ENCODE measurements around the gene AIG1.
"Not testable (repeated sequence)": the region's sequence is repeated elsewhere in the genome, so short reads cannot be mapped to it uniquely, and the experiment has no call there.

AIG1 gene

DNA sequence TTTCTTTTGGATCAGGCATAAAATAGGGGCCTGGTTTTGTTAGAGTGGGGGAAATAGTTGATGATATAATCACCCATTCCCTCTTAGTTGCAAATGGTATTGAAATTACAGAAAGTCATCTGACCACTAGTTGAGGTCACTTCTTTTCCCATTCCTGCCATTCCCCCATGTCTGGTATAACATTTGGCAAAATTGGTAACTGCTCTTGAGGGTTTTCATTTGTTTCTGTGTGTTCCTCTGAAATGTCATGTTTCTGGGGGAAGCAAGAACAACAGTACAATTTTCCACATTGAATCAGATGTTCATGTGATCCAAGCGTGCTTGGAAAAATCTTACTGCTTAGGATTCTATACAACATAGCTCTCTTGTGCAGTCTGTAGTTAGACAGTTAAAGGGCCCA is 7.3 kb downstream of the AIG1 start:
- no CpG with 5 or more reads among the region's 1 CpG for WGBS (ENCODE audit: insufficient coverage, insufficient read length)
- Histone ChIP-seq H3K9me3 (ENCODE audit: control insufficient read depth, insufficient read depth, low read length) (no peaks in the 10 kb centered on the region), H3K27me3 (ENCODE audit: control insufficient read depth, insufficient read depth, low read length) (no peaks in the 10 kb centered on the region), H3K4me1 (ENCODE audit: control insufficient read depth, insufficient read depth, low read length) (no peaks in the 10 kb centered on the region), H3K4me3 (ENCODE audit: low read length) (no peak overlapping the region), H3K27ac (ENCODE audit: low read length) (no peak overlapping the region), H3K36me3 (ENCODE audit: control insufficient read depth, insufficient read depth, low read length) (no peaks in the 10 kb centered on the region)
- DNase-seq (ENCODE audit: low read depth, low spot score), result no peak

DNA sequence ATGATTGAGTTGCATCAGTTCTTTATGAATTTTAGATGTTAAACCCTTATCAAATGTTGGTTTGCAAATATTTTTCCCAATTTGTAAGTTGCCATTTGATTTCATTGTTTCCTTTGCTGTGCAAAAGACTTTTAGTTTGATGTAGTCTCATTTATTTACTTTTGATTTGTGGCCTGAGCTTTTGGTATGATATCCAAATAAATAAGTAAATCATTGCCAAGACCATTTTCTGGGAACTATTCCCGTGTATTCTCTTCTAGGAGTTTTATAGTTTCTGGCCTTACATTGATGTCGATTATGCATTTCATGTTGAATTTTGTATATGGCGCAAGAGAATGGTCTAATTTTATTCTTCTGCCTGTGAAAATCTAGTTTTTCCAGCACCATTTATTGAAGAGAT is 13.4 kb downstream of the AIG1 start:
- Histone ChIP-seq H3K9me3 (ENCODE audit: control insufficient read depth, insufficient read depth, low read length) (no peaks in the 10 kb centered on the region), H3K27ac (ENCODE audit: low read length) (no peak overlapping the region), H3K4me3 (ENCODE audit: low read length) (no peak overlapping the region), H3K27me3 (ENCODE audit: control insufficient read depth, insufficient read depth, low read length) (no peaks in the 10 kb centered on the region), H3K4me1 (ENCODE audit: control insufficient read depth, insufficient read depth, low read length) (no peaks in the 10 kb centered on the region), H3K36me3 (ENCODE audit: control insufficient read depth, insufficient read depth, low read length) (no peaks in the 10 kb centered on the region; the same call in 1 of the 2 replicates)
- DNase-seq (ENCODE audit: low read depth, low spot score), result no peak
- WGBS (ENCODE audit: insufficient coverage, insufficient read length), result no CpG with 5 or more reads among the region's 3 CpGs

DNA sequence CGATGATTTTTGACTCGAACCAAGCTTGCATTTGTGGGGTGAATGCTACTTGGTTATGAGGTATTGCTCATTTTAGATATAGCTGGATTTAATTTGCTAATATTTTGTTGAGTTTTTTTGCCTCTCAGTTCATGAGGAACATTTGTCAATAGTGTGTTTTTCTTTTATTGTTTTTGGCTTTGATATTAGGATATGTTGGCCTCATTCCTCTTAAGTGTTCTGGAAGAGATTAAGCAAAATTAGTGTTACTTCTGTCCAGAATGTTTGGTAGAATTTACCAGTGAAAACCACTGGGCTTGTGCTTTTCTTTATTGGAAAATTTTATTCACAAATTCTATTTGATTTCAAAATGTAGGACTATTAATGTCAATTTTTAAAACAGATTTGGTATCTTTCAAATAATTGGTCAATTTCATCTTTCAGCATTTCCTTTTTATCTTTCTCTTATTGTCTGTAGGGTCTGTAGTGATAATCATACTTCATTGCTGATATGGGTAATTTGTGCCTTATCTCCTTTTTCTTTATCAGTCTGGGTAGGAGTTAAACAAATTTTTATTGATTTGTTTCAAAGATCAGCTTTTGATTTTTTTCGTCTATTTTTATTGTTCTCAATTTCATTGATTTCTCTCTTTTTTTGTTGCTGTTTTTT is 14.1 kb downstream of the AIG1 start:
- Histone ChIP-seq H3K36me3 (ENCODE audit: control insufficient read depth, insufficient read depth, low read length) (no peaks in the 10 kb centered on the region; the same call in 1 of the 2 replicates), H3K4me1 (ENCODE audit: control insufficient read depth, insufficient read depth, low read length) (no peaks in the 10 kb centered on the region), H3K27me3 (ENCODE audit: control insufficient read depth, insufficient read depth, low read length) (no peaks in the 10 kb centered on the region), H3K4me3 (ENCODE audit: low read length) (no peak overlapping the region), H3K9me3 (ENCODE audit: control insufficient read depth, insufficient read depth, low read length) (no peaks in the 10 kb centered on the region), H3K27ac (ENCODE audit: low read length) (no peak overlapping the region)
- no CpG with 5 or more reads among the region's 3 CpGs for WGBS (ENCODE audit: insufficient coverage, insufficient read length)
- no peak for DNase-seq (ENCODE audit: low read depth, low spot score)

DNA sequence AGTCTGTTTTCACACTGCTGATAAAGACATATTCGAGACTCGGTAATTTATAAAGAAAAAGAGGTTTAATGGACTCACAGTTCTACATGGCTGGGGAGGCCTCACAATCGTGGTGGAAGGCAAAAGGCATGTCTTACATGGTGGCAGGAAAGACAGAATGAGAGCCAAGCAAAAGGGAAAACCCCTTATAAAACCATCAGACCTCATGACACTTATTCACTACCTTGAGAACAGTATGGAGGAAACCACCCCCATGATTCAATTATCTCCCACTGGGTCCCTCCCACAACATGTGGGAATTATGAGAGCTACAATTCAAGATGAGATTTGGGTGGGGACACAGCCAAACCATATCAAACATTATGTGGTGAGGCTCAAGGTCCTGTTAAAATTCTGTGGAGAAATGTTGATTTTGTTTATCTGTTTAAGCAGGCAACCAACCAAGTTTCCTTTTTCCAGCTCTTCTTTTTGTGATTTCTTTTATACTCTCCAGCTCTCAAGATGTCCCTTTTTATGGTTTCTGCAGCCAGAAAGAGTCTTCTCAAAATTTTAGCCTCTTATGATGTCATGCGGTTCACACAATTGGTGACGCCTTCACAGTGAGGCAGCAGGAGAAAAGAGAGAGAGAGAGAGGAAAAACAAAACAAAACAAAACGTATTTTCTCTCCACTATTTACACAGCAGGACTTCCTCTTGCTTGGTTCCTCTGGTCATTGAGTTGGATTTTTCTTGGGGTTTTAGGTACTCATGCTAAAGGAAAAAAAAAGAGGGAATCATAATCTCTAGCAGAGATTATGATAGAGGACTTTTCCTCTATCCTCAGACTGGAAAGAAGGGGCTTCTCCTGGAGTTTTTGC is 18.0 kb downstream of the AIG1 start:
- H3K36me3 ChIP-seq (ENCODE audit: control insufficient read depth, insufficient read depth, low read length), result no peaks in the 10 kb centered on the region; the same call in 1 of the 2 replicates
- H3K4me3 ChIP-seq (ENCODE audit: low read length), result no peak overlapping the region
- no peak for DNase-seq (ENCODE audit: low read depth, low spot score)
- H3K9me3 ChIP-seq (ENCODE audit: control insufficient read depth, insufficient read depth, low read length), result no peaks in the 10 kb centered on the region
- H3K27me3 ChIP-seq (ENCODE audit: control insufficient read depth, insufficient read depth, low read length), result no peaks in the 10 kb centered on the region
- WGBS (ENCODE audit: insufficient coverage, insufficient read length), result no CpG with 5 or more reads among the region's 6 CpGs
- no peak overlapping the region for H3K27ac ChIP-seq (ENCODE audit: low read length)
- no peaks in the 10 kb centered on the region for H3K4me1 ChIP-seq (ENCODE audit: control insufficient read depth, insufficient read depth, low read length)

DNA sequence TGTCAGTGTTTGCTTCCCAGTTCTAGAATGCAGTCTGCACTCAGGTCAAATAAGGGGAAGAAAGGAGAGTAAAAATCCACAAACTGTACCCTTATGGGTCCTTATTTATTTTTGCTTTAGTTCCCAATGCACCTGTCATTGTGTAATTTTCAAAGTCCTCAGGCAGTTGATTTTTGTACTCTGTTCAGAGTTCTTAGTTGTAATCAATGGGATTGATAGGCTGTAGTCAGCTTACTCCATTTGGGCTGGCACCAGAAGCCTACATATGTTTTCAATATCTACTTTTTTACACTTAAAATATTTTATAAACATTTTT is 18.6 kb downstream of the AIG1 start:
- DNase-seq (ENCODE audit: low read depth, low spot score), result no peak
- Histone ChIP-seq H3K27ac (ENCODE audit: low read length) (no peak overlapping the region), H3K36me3 (ENCODE audit: control insufficient read depth, insufficient read depth, low read length) (no peaks in the 10 kb centered on the region), H3K4me1 (ENCODE audit: control insufficient read depth, insufficient read depth, low read length) (no peaks in the 10 kb centered on the region), H3K4me3 (ENCODE audit: low read length) (no peak overlapping the region), H3K27me3 (ENCODE audit: control insufficient read depth, insufficient read depth, low read length) (no peaks in the 10 kb centered on the region), H3K9me3 (ENCODE audit: control insufficient read depth, insufficient read depth, low read length) (no peaks in the 10 kb centered on the region)

DNA sequence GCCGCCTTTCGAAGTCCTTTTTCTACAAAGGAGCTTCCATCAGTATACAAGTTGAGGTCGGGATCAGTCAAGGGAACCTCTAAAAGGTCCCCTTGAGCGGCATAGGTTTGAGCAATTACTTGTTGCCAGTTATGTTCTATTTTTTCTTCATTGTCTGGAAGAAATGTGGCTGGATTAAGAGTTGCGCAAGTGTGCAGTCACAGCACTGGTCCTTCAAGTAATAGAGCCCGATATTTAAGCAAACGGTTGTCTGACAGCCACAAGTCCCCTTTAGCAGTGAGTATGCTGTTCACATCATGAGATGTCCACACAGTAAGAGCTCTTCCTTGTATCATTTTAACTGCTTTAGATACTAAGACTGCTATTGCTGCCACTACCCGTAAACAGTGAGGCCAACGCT is 21.6 kb downstream of the AIG1 start:
- not testable (repeated sequence) for H3K36me3 ChIP-seq (ENCODE audit: control insufficient read depth, insufficient read depth, low read length); DNase-seq (ENCODE audit: low read depth, low spot score); H3K27me3 ChIP-seq (ENCODE audit: control insufficient read depth, insufficient read depth, low read length); H3K4me3 ChIP-seq (ENCODE audit: low read length); H3K27ac ChIP-seq (ENCODE audit: low read length); H3K4me1 ChIP-seq (ENCODE audit: control insufficient read depth, insufficient read depth, low read length); H3K9me3 ChIP-seq (ENCODE audit: control insufficient read depth, insufficient read depth, low read length)
- no CpG with 5 or more reads among the region's 9 CpGs for WGBS (ENCODE audit: insufficient coverage, insufficient read length)

DNA sequence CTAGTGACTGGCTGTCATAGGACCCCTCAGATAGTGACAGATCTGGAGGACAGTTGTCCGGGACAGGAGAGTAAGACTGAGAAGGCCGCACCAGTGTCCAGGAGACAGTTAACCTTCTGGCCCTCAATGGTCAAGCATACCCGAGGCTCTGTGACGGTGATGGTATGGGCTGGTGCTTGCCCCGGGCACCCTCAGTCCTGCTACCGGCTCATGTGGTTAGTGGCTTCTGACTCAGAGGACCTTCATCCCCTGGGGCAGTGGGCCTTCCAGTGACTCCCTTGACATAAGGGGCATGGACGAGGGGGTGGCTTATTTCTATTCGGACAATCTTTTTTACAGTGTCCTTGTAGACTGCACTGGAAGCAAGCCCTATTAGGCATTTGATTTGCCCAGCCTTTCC is 23.3 kb downstream of the AIG1 start:
- not testable (repeated sequence) for H3K9me3 ChIP-seq (ENCODE audit: control insufficient read depth, insufficient read depth, low read length); H3K27me3 ChIP-seq (ENCODE audit: control insufficient read depth, insufficient read depth, low read length); H3K36me3 ChIP-seq (ENCODE audit: control insufficient read depth, insufficient read depth, low read length); H3K27ac ChIP-seq (ENCODE audit: low read length); H3K4me3 ChIP-seq (ENCODE audit: low read length); H3K4me1 ChIP-seq (ENCODE audit: control insufficient read depth, insufficient read depth, low read length); DNase-seq (ENCODE audit: low read depth, low spot score)
- WGBS (ENCODE audit: insufficient coverage, insufficient read length), result no CpG with 5 or more reads among the region's 8 CpGs

DNA sequence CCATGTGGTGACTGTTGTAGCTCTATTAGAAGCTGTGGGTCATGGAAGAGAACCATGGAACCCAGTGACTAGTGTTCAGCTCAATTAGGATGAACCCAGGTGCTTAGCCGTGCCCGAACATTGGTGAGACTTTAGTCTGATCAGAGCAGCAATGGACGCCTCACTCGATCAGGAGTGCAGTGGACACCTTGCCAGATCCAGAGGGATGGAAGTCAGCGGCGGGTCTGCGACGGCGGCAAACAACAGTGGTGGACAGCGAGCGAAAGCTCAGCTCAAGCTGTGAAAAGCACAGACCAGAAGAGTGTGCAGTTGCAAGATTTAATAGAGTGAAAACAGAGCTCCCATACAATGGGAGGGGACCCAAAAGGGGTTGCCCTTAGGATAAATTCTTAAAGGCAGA is 26.6 kb downstream of the AIG1 start:
- WGBS (ENCODE audit: insufficient coverage, insufficient read length), result no CpG with 5 or more reads among the region's 11 CpGs
- not testable (repeated sequence) for H3K36me3 ChIP-seq (ENCODE audit: control insufficient read depth, insufficient read depth, low read length); H3K27me3 ChIP-seq (ENCODE audit: control insufficient read depth, insufficient read depth, low read length); H3K9me3 ChIP-seq (ENCODE audit: control insufficient read depth, insufficient read depth, low read length); H3K4me3 ChIP-seq (ENCODE audit: low read length); H3K27ac ChIP-seq (ENCODE audit: low read length); H3K4me1 ChIP-seq (ENCODE audit: control insufficient read depth, insufficient read depth, low read length); DNase-seq (ENCODE audit: low read depth, low spot score)

DNA sequence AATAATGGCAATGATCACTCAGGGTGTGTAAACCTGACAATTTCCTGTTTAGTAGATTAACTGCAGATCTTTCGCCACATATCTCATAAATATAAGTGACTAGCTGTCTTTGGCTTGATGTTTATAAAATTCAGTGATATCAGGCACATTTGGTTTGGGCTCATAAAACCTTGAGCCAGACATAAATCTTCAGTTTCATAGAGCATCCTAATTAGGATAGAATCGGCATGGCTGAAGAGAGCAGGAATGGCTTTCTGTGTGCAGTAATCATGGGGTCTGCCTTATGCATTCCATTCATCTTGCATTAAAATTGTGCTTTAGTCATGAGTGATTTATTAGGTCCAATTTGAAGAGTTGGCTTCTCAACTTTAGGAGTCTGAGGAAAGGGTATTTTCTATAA is 27.2 kb downstream of the AIG1 start:
- no peaks in the 10 kb centered on the region for H3K4me1 ChIP-seq (ENCODE audit: control insufficient read depth, insufficient read depth, low read length)
- no peaks in the 10 kb centered on the region for H3K9me3 ChIP-seq (ENCODE audit: control insufficient read depth, insufficient read depth, low read length)
- no peak for DNase-seq (ENCODE audit: low read depth, low spot score)
- H3K27me3 ChIP-seq (ENCODE audit: control insufficient read depth, insufficient read depth, low read length), result no peaks in the 10 kb centered on the region
- H3K4me3 ChIP-seq (ENCODE audit: low read length), result no peak overlapping the region
- no CpG with 5 or more reads among the region's 2 CpGs for WGBS (ENCODE audit: insufficient coverage, insufficient read length)
- H3K27ac ChIP-seq (ENCODE audit: low read length), result no peak overlapping the region
- H3K36me3 ChIP-seq (ENCODE audit: control insufficient read depth, insufficient read depth, low read length), result no peaks in the 10 kb centered on the region

DNA sequence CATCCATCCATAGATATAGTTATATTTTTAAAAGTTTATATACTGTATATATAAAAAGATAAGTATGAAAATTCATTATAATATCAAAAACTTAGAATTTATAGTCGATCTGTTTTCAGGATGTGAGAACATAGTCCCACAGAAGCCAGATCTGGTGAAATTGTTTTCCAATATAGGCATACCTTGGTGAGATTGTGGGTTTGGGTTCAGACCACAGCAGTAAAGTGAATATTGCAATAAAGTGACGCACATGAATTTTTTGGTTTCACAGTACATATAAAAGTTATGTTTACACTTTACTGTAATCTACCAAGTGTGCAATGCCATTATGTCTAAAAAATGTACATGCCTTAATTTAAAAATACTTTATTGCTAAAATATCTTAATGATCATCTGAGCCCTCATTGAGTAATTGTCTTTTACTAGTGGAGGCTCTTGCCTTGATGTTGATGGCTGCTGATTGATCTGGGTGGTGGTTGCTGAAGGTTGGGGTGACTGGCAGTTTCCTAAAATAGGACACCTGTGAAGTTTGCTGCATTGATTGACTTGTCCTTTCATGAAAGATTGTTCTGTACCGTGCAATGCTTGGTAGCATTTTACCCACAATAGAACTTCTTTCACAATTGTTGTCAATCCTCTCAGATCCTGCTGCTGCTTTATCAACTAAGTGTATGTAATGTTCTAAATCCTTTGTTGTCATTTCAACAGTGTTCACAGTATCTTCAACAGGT is 29.8 kb downstream of the AIG1 start:
- Histone ChIP-seq H3K27ac (ENCODE audit: low read length) (no peak overlapping the region), H3K27me3 (ENCODE audit: control insufficient read depth, insufficient read depth, low read length) (no peaks in the 10 kb centered on the region), H3K36me3 (ENCODE audit: control insufficient read depth, insufficient read depth, low read length) (no peaks in the 10 kb centered on the region), H3K4me1 (ENCODE audit: control insufficient read depth, insufficient read depth, low read length) (no peaks in the 10 kb centered on the region), H3K9me3 (ENCODE audit: control insufficient read depth, insufficient read depth, low read length) (no peaks in the 10 kb centered on the region), H3K4me3 (ENCODE audit: low read length) (no peak overlapping the region)
- no peak for DNase-seq (ENCODE audit: low read depth, low spot score)
- WGBS (ENCODE audit: insufficient coverage, insufficient read length), result no CpG with 5 or more reads among the region's 3 CpGs

Data from iPS DF 6.9 (cell line).